ENCODE measurements around the gene TNFRSF4. TPM values are rescaled to one million over a fixed set of nuclear protein-coding genes. Genes with fewer than 3 reads are reported as not detected.

Gene TNFRSF4
- total RNA-seq, 1 donor from 2014 or later, result 0.19 TPM

DNA sequence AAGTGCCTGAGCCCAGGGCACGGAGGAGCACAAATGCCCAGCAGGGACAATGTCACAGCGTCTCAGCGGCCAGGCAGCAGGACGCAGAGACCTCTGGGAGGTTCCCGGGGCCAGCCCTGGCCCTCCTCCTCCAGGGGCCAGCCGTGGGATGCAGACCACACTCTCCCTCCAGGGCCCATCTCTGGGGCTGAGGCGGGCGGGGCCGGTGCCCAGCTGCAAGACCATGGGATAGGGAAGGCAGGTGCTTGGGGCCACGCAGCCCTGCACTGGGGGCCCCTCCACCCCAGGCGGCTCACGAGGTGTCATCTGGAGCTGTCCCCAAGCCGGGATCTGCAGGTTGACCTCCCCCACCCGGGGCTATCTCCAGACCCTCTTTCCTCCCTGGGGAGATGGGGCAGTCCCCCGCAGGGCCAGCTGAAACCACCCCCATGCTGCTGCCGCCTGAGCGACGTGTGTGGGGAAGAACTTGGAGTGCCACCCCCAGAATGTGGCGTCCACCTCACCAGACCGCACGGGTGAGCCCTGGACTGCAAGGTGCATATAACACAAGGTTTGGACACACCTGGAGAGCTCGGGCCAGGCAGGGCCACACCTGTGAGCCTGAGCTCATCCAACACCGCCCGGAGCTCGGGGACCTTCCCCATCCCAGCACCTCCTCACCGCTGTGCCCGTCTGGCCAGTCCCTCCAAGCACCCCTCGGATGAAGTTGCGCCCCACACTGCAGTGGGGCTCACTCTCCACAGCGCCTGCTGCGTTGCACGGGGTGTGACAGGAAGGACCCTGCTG is 44.3 kb downstream of the TNFRSF4 start:
- H3K27me3 Mint-ChIP-seq (ENCODE audit: low read depth), result peaks cover 17% of the 10 kb centered on the region
- DNase-seq (ENCODE audit: low read depth, low spot score), result no peak
- peaks cover 12% of the 10 kb centered on the region for H3K4me1 Mint-ChIP-seq
- H3K4me3 Mint-ChIP-seq, result no peak overlapping the region
- no peak for TF ChIP-seq CTCF (conservative IDR thresholded peaks at IDR 0.05)
- no peaks in the 10 kb centered on the region for H3K9me3 Mint-ChIP-seq
- no peaks in the 10 kb centered on the region for H3K36me3 Mint-ChIP-seq (ENCODE audit: low read depth)
- no peak overlapping the region for H3K27ac Mint-ChIP-seq (ENCODE audit: unreplicated experiment)

GRCh38 chr1:1168451-1169411 is 45.2 kb downstream of the TNFRSF4 start:
- Mint-ChIP-seq H3K27ac (ENCODE audit: unreplicated experiment) (no peak overlapping the region), H3K9me3 (no peaks in the 10 kb centered on the region), H3K36me3 (ENCODE audit: low read depth) (no peaks in the 10 kb centered on the region), H3K4me3 (no peak overlapping the region), H3K27me3 (ENCODE audit: low read depth) (peaks cover 20% of the 10 kb centered on the region), H3K4me1 (peaks cover 16% of the 10 kb centered on the region)
- TF ChIP-seq CTCF (conservative IDR thresholded peaks at IDR 0.05), result no peak
- DNase-seq (ENCODE audit: low read depth, low spot score), result no peak

- H3K27me3 Mint-ChIP-seq (ENCODE audit: low read depth), result peaks cover 24% of the 10 kb centered on the region
- no peak overlapping the region for H3K27ac Mint-ChIP-seq (ENCODE audit: unreplicated experiment)
- no peak for DNase-seq (ENCODE audit: low read depth, low spot score)
- peaks cover 16% of the 10 kb centered on the region for H3K4me1 Mint-ChIP-seq
- H3K9me3 Mint-ChIP-seq, result no peaks in the 10 kb centered on the region
- TF ChIP-seq CTCF (conservative IDR thresholded peaks at IDR 0.05), result no peak
- no peak overlapping the region for H3K4me3 Mint-ChIP-seq
- no peaks in the 10 kb centered on the region for H3K36me3 Mint-ChIP-seq (ENCODE audit: low read depth)
Observed at GRCh38 chr1:1167841-1168450, 46.0 kb downstream of the TNFRSF4 start.

GRCh38 chr1:1167398-1167821 is 46.5 kb downstream of the TNFRSF4 start:
- H3K36me3 Mint-ChIP-seq (ENCODE audit: low read depth), result no peaks in the 10 kb centered on the region
- no peak overlapping the region for H3K27ac Mint-ChIP-seq (ENCODE audit: unreplicated experiment)
- H3K9me3 Mint-ChIP-seq, result no peaks in the 10 kb centered on the region
- no peak for TF ChIP-seq CTCF (conservative IDR thresholded peaks at IDR 0.05)
- H3K27me3 Mint-ChIP-seq (ENCODE audit: low read depth), result peaks cover 27% of the 10 kb centered on the region
- no peak overlapping the region for H3K4me3 Mint-ChIP-seq
- H3K4me1 Mint-ChIP-seq, result peaks cover 16% of the 10 kb centered on the region
- DNase-seq (ENCODE audit: low read depth, low spot score), result no peak

GRCh38 chr1:1166642-1167397 is 47.1 kb downstream of the TNFRSF4 start:
- peaks cover 16% of the 10 kb centered on the region for H3K4me1 Mint-ChIP-seq
- H3K27me3 Mint-ChIP-seq (ENCODE audit: low read depth), result peaks cover 27% of the 10 kb centered on the region
- DNase-seq (ENCODE audit: low read depth, low spot score), result no peak
- no peak overlapping the region for H3K27ac Mint-ChIP-seq (ENCODE audit: unreplicated experiment)
- no peak for TF ChIP-seq CTCF (conservative IDR thresholded peaks at IDR 0.05)
- H3K4me3 Mint-ChIP-seq, result no peak overlapping the region
- H3K9me3 Mint-ChIP-seq, result no peaks in the 10 kb centered on the region
- H3K36me3 Mint-ChIP-seq (ENCODE audit: low read depth), result no peaks in the 10 kb centered on the region
